Measurements from ENCODE around the gene CTNNAL1. TPM values are rescaled to one million over a fixed set of nuclear protein-coding genes. Genes with fewer than 3 reads are reported as not detected.

CTNNAL1 gene
- total and polyA plus RNA-seq, 9 of the 15 experiments (the other 6 are each of a cell fraction or from before 2014, with no cell fraction given) = 23.2 to 78.0 (median 46.7) TPM

- TF ChIP-seq REST (IDR thresholded peaks at IDR 0.05; ENCODE audit: borderline replicate concordance) = no peak
- TF ChIP-seq REST (CRISPR knock-in tag; IDR thresholded peaks at IDR 0.05; ENCODE audit: low read depth) = no peak
- no peak for TF ChIP-seq ZNF282 (CRISPR knock-in tag; IDR thresholded peaks at IDR 0.05)
- no peak for TF ChIP-seq SPI1 (IDR thresholded peaks at IDR 0.05; ENCODE audit: borderline replicate concordance, low read depth, low read length)
- TF ChIP-seq STAG1 (CRISPR knock-in tag; IDR thresholded peaks at IDR 0.05; ENCODE audit: borderline replicate concordance) = no peak
- TF ChIP-seq HMG20A (CRISPR knock-in tag; conservative IDR thresholded peaks at IDR 0.05) = no peak
- TF ChIP-seq GTF3C2 (IDR thresholded peaks at IDR 0.05; ENCODE audit: borderline replicate concordance, extremely low read depth, insufficient read length) = no peak
- TF ChIP-seq AFF1 (IDR thresholded peaks at IDR 0.05; ENCODE audit: low read depth in 1 of 2, partially characterized antibody in 2 of 2) = no peak
- no peak for TF ChIP-seq ZNF551 (CRISPR knock-in tag; IDR thresholded peaks at IDR 0.05)
- no peak for TF ChIP-seq TAF9B (IDR thresholded peaks at IDR 0.05; ENCODE audit: partially characterized antibody)
Observed at GRCh38 chr9:108963459-108964143, 49.7 kb downstream of the CTNNAL1 start (continued).
